MCF 10A (cell line): Measurements from ENCODE around the gene POU3F1. TPM values are rescaled to one million over a fixed set of nuclear protein-coding genes. Genes with fewer than 3 reads are reported as not detected.

Experiments
- BruUV-seq: library from RNA; stranded (reverse); fragments of 400-500 nt; replicated peaks from 2 replicates; lab custom pipeline; 2021; lab: Mats Ljungman, UMichigan
- CTCF ChIA-PET: fragments of 300-600 bp; sonication (Branson Sonifier 250); formaldehyde crosslinking; extraction: SDS; loops from one replicate; lab custom pipeline; 2021; ENCODE audit warnings: antibody characterized with exemption, inconsistent platforms; lab: Yijun Ruan, JAX
- POLR2A ChIA-PET: fragments of 300-600, 350-650 bp; sonication (Branson Sonifier 250); formaldehyde crosslinking; extraction: SDS; loops from one replicate; lab custom pipeline; 2020; ENCODE audit warnings: antibody characterized with exemption, inconsistent platforms; lab: Yijun Ruan, JAX
- DNase-seq: peaks from one replicate; pipeline ENCODE4 v3.0.0-alpha.2; 2018; ENCODE audit not compliant: unreplicated experiment
- H3K27ac Mint-ChIP-seq: one replicate; pipeline ENCODE4 v1.8.0; 2022; ENCODE audit warnings: mild to moderate bottlenecking, low read depth, mixed read lengths; ENCODE audit not compliant: unreplicated experiment
- H3K27me3 Mint-ChIP-seq: one replicate; pipeline ENCODE4 v1.8.0; 2022; ENCODE audit warnings: mixed read lengths; ENCODE audit not compliant: insufficient read depth, unreplicated experiment
- H3K36me3 Mint-ChIP-seq: one replicate; pipeline ENCODE4 v1.8.0; 2022; ENCODE audit warnings: mild to moderate bottlenecking, moderate library complexity, mixed read lengths; ENCODE audit not compliant: insufficient read depth, unreplicated experiment
- H3K4me1 Mint-ChIP-seq: one replicate; pipeline ENCODE4 v1.8.0; 2022; ENCODE audit warnings: mixed read lengths; ENCODE audit not compliant: insufficient read depth, unreplicated experiment
- H3K4me3 Mint-ChIP-seq: one replicate; pipeline ENCODE4 v1.8.0; 2022; ENCODE audit warnings: mild to moderate bottlenecking, moderate library complexity, mixed read lengths; ENCODE audit not compliant: unreplicated experiment
- H3K9me3 Mint-ChIP-seq: one replicate; pipeline ENCODE4 v1.8.0; 2022; ENCODE audit warnings: mixed read lengths; ENCODE audit not compliant: unreplicated experiment
- intact Hi-C: fragments of 100-400 bp; cut with micrococcal nuclease; formaldehyde crosslinking; loops from 2 replicates; pipeline ENCODE4 v1.14.1; 2022
- total RNA-seq: library from RNA; stranded (reverse); gene quantifications from 2 replicates; pipeline ENCODE4 v1.2.3, GENCODE V29; 2022
- TF ChIP-seq, protein P1 (sequence below): fragments of 200-600 bp; IDR thresholded peaks from one replicate; pipeline ENCODE4 v1.8.0; 2022; ENCODE audit warnings: antibody characterized with exemption, mild to moderate bottlenecking; ENCODE audit not compliant: unreplicated experiment

Gene POU3F1
- total RNA-seq, 1 experiment from 2014 or later = 0.14 TPM

DNA sequence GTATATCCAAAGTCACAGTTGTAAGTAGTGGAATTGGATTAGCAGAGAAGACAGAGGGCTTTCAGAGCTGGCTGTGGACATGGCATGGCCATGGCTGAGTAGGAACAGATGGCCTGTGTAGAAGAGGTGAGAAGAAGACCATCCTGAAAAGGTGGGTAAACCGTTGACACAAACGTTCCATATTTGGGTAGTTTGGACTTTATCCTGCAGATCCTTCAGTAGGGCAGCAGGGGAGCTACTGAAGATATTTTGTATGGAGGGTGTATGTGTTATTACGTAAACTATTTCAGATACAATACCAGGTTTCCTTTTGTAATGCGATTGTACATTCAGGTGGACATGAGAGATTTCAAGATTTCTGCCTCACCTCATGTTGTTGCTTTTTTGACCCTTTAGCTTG, 32.4 kb downstream of the POU3F1 start:
- TF ChIP-seq, protein P1, sequence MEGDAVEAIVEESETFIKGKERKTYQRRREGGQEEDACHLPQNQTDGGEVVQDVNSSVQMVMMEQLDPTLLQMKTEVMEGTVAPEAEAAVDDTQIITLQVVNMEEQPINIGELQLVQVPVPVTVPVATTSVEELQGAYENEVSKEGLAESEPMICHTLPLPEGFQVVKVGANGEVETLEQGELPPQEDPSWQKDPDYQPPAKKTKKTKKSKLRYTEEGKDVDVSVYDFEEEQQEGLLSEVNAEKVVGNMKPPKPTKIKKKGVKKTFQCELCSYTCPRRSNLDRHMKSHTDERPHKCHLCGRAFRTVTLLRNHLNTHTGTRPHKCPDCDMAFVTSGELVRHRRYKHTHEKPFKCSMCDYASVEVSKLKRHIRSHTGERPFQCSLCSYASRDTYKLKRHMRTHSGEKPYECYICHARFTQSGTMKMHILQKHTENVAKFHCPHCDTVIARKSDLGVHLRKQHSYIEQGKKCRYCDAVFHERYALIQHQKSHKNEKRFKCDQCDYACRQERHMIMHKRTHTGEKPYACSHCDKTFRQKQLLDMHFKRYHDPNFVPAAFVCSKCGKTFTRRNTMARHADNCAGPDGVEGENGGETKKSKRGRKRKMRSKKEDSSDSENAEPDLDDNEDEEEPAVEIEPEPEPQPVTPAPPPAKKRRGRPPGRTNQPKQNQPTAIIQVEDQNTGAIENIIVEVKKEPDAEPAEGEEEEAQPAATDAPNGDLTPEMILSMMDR = no peak
- Mint-ChIP-seq H3K4me3 (peak overlapping the region; percentile 97), H3K27ac (peak overlapping the region; percentile 99), H3K27me3 (no peaks in the 10 kb centered on the region), H3K36me3 (peaks cover 50% of the 10 kb centered on the region), H3K9me3 (no peaks in the 10 kb centered on the region), H3K4me1 (peaks cover 15% of the 10 kb centered on the region)
- DNase-seq = no peak
- intact Hi-C loops = no loop called here
- no TSS peak for BruUV-seq
- CTCF ChIA-PET = interaction anchor here (0.6 to 8.9 kb wide), 8 partner anchors 12 to 821 kb away, joined by 3 to 58 read pairs (median 4); partner anchors contain the start of genes CDCA8 and SF3A3
- POLR2A ChIA-PET = interaction anchor here (0.6 to 4.8 kb wide), 6 partner anchors 11 to 537 kb away, joined by 3 to 42 read pairs (median 8); partner anchors contain the start of genes POU3F1 and SF3A3

DNA sequence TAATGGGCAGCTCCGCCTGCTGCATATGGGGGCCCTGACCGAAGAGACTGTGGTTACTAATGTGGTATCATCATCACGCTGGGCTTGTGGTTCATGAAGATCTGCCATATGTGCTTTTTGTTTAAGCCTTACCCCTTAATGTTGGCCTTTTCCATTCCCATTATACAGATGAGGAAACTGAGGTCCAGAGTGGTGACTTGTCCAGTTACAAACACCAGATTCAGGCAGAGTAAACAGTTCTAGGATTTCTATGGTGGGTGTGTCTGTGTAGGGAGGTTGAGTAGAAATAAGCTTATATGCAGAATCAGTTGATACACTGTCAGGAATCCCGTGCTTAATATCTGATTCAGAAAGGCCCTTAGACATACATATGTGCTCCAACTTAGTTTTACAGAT, 33.4 kb downstream of the POU3F1 start:
- no peak for DNase-seq
- Mint-ChIP-seq H3K9me3 (no peaks in the 10 kb centered on the region), H3K4me3 (peak overlapping the region; percentile 97), H3K27ac (peak overlapping the region; percentile 99), H3K27me3 (no peaks in the 10 kb centered on the region), H3K4me1 (peaks cover 20% of the 10 kb centered on the region), H3K36me3 (peaks cover 42% of the 10 kb centered on the region)
- intact Hi-C loops = no loop called here
- ChIA-PET CTCF (interaction anchor here (0.6 to 8.9 kb wide), 11 partner anchors 9 to 822 kb away, joined by 3 to 58 read pairs (median 4); partner anchors contain the start of gene SF3A3), POLR2A (interaction anchor here (0.6 to 4.8 kb wide), 12 partner anchors 12 to 859 kb away, joined by 3 to 42 read pairs (median 4); partner anchors contain the start of genes MYCBP, POU3F1, RRAGC and SF3A3)
- no TSS peak for BruUV-seq
- TF ChIP-seq, protein P1 = no peak

DNA sequence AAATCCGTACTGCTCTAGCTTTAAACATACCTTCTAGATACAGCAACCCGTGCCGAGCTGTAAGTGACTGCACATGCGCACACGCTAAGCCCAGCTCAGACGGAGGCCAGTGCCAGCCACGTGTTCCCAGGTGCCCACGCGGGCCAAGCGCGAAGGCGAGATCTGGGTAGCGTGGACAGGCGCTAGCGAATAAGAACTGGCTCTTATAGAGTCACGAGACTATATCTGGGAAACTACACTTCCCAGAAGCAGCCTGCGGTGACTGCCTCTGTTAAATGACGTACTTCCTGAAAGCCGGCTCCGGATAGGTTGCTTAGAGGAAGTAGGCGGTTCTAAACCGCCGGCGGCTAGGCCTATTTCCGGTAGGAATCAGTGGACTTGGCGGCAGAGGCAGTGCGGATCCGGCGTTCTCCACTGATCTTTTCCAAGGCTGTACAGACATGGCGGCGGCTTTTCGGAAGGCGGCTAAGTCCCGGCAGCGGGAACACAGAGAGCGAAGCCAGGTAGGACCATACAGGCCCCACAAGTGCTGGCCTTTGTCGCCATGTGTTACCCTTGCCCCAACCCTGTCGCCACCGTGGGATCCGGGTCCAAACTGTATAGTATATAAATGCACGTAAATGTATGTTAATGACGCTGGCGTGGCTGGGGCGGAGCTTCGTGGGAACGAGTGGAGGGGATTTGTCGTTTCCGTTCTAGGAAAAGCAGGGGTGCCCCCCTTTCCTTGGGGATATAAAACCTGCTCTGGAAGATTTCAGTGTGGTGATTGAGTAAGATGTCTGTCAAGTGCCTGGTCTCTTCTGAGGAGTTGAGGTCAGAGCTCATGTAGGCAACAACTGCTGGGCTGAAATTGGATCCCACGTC, 34.0 kb downstream of the POU3F1 start, which contains the start of gene UTP11:
Gene UTP11 (plus strand): TSS at position 372 of the 864 bp plus-strand sequence. CDS start 69 bp downstream, at position 441.
- TSS peak; percentile 63 for BruUV-seq
- TF ChIP-seq, protein P1 = no peak
- intact Hi-C loops = no loop called here
- Mint-ChIP-seq H3K9me3 (no peaks in the 10 kb centered on the region), H3K4me1 (peaks cover 20% of the 10 kb centered on the region), H3K27me3 (no peaks in the 10 kb centered on the region), H3K4me3 (peak within 1 kb of the TSS; percentile 97), H3K27ac (peak within 1 kb of the TSS; percentile 99), H3K36me3 (peaks cover 36% of the 10 kb centered on the region)
- CTCF ChIA-PET = interaction anchor here (0.6 to 8.9 kb wide), 15 partner anchors 8 to 824 kb away, joined by 3 to 58 read pairs (median 4); partner anchors contain the start of gene SF3A3
- POLR2A ChIA-PET = interaction anchor here (0.6 to 4.8 kb wide), 19 partner anchors 11 to 1549 kb away, joined by 3 to 42 read pairs (median 4); partner anchors contain the start of genes MRPS15, MTF1, MYCBP and NDUFS5
- DNase-seq = peak; percentile 100

DNA sequence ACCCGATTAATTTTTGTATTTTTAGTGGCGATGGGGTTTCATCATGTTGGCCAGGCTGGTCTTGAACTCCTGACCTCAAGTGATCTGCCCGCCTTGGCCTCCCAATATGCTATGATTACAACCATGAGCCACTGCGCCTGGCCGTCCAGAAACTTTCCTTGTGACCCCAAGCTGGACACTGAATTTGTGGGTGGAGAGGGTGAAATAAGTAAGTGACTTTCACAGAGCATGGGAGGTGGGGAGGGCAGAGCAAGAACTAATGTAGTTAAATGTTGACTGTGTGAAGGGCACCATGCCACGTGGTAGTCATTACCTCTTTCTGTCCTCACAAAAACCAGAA, 36.8 kb downstream of the POU3F1 start:
- BruUV-seq = no TSS peak

More for the DNA sequence above, 36.8 kb downstream of the POU3F1 start:
- TF ChIP-seq, protein P1 = no peak
- ChIA-PET POLR2A (interaction anchor here (1.3 to 2.8 kb wide), 6 partner anchors 11 to 148 kb away, joined by 4 to 26 read pairs (median 5); partner anchors contain the start of gene SF3A3), CTCF (interaction anchor here (0.6 to 8.9 kb wide), 7 partner anchors 10 to 1792 kb away, joined by 3 to 58 read pairs (median 5); partner anchors contain the start of gene SF3A3)
- H3K27ac Mint-ChIP-seq = peak overlapping the region; percentile 94
- no peak overlapping the region for H3K4me3 Mint-ChIP-seq
- intact Hi-C loops = no loop called here
- peaks cover 12% of the 10 kb centered on the region for H3K36me3 Mint-ChIP-seq
- no peak for DNase-seq
- peaks cover 20% of the 10 kb centered on the region for H3K4me1 Mint-ChIP-seq
- H3K9me3 Mint-ChIP-seq = no peaks in the 10 kb centered on the region
- no peaks in the 10 kb centered on the region for H3K27me3 Mint-ChIP-seq
